ENCODE results near the gene NUP210.

Gene NUP210

DNA sequence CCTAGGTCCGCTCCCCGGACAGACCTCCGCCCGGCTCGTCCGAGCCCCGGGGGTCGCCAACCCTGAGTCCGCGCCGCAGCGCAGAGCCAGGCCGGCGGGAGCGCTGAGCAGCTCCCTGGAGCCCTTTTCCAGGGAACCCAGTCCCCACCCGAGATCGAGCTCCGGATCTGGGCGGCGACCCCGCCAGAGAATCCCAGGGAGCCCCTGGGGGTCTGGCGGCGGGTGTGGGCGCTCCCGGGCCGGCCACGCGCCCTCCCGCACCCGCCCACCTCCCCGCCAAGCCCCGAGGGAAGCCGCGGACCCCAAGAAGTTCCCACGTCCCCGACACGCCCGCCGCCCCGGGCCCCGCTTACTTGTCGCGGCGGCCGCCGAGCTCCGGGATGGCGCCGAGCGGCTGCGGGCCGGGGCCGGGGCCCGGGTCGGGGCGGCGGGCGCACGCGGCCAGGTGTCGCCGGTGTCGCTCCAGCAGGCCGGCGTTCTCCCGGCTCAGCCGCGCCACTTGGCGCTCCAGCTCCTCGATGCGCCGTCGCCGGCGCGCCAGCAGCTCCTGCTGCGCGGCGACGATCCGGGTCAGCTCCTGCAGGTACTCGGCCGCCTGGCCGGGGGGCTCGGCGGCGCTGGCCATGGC is 137.7 kb downstream of the NUP210 start:
- in situ Hi-C loops (cut with MboI; ENCODE audit: low pct_unique_long_range_greater_than_20kb, low sequenced_read_pairs) = no loop called here
- DNase-seq = no peak

DNA sequence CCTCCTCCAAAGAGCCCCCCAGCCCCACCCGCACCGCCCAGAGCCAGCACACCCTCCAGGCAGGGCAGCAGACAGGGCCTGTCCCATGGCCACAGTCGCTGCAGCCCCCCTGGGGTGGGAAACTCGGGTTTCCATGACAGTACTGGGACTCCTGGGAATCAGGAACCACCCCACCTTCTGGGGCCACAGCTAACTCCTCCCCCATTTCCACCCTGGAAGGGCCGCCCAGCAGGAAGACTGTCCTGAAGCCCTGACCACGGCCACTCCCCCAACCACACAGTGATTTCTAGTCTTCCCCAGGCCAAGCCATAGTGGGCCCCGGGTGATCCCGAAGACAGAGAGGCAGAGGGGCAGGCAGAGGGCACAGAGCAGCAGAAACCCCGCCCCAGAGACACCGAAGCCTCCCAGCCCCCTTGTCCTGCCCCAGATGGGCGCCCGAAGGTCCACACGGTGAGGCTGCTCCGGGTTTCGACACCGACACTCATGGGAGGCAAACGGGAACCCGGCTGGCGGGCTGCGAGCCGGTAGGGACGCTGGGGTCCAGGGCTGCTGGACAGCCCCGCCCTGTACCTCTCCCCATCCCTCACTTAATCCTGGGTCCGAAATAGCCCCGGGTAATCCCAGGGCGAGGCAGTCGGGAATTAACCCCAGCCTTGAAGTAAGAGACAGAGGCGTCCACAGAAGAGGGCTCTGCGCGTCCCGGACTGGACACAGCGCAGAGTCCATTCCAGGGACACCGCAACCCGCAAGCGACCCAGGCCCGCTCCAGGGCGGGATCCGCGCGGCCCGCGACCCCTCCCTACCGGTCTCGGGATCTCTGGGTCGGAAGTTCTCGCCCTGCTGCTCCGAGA is 138.4 kb downstream of the NUP210 start:
- in situ Hi-C loops (cut with MboI; ENCODE audit: low pct_unique_long_range_greater_than_20kb, low sequenced_read_pairs) = no loop called here
- DNase-seq = peak; percentile 48

DNA sequence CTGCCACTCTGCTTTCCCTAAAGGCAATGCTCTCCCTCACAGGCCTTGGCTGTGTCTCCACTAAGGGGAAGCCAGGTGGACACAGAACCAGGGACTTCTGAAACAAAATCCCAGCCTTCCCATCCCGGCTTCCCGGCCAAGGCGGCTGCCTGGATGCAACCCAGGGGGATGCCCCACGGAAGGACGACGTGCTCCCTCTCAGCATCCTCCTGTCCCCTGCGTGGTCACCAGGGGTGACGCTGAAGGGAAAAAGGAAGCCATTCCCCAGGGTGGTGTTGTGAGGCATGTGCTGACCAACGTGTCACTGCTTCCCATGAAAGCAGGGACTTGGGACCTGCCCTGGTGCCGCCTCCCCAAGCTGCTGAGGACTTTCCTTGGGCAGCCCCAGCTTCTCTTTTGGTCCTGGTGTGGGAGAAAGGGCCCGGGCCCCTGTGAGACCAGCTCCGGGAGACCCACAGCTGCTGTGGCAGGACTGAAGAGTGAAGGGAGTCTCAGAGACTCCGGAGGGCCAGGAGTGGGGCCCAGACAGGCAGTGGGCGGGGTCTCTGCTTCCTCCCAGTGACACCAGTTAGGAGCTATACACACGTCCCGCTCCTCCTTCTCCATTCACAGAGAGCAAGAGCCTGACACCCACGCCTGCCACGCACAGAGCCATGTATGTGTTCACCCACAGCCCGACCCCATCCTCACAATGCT is 139.2 kb downstream of the NUP210 start:
- in situ Hi-C loops (cut with MboI; ENCODE audit: low pct_unique_long_range_greater_than_20kb, low sequenced_read_pairs) = no loop called here
- peak; percentile 63 for DNase-seq

DNA sequence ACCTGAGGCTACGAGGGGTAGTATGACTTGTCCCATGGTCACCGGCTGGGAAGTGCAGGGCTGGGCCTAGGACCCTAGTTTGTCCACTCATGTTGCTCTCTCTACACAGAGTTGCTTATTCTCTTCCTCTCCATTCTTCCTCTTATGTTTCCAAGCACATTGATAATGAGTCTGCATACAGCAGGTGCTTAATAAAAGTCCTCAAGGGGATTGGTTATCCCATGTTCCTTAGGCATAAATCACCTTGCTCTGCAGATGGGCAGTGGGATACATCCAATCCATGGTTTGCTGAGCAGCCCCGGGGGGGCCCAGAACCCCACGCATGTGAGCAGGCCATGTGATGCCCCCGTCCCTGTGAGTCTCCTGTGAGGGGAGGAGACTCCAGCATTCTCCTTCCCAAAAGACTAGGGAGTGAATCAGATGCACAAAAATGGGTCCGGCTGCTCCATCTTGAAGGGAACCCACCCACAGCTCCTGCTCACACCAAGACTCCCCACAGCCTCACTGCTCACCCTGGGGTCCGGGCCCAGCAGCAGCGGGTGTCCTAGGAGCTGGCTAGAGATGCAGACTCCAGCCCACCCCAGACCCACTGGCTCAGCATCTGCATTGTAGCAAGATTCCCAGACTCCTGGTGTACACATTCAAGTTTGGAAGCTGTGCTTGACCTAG is 139.9 kb downstream of the NUP210 start:
- no peak for DNase-seq
- in situ Hi-C loops (cut with MboI; ENCODE audit: low pct_unique_long_range_greater_than_20kb, low sequenced_read_pairs) = no loop called here

DNA sequence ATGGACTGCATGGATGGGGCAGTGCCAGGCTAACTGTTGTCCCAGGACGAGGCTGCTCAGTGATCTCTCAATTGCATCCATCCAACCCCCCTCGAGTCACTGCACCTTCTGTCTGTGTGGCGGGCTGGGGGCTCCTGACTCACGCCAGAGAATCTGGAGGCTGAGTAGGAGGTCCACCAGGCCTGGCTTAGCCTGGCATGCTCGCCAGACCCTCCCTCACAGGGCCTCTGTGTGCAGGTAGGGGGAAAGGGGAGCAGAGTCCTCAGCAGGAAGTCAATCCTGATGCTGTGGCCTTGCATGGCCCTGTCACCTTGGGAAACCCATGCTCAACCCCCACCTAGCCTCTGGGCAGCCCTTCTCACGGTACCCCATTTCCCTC is 140.6 kb downstream of the NUP210 start:
- in situ Hi-C loops (cut with MboI; ENCODE audit: low pct_unique_long_range_greater_than_20kb, low sequenced_read_pairs) = no loop called here
- no peak for DNase-seq

DNA sequence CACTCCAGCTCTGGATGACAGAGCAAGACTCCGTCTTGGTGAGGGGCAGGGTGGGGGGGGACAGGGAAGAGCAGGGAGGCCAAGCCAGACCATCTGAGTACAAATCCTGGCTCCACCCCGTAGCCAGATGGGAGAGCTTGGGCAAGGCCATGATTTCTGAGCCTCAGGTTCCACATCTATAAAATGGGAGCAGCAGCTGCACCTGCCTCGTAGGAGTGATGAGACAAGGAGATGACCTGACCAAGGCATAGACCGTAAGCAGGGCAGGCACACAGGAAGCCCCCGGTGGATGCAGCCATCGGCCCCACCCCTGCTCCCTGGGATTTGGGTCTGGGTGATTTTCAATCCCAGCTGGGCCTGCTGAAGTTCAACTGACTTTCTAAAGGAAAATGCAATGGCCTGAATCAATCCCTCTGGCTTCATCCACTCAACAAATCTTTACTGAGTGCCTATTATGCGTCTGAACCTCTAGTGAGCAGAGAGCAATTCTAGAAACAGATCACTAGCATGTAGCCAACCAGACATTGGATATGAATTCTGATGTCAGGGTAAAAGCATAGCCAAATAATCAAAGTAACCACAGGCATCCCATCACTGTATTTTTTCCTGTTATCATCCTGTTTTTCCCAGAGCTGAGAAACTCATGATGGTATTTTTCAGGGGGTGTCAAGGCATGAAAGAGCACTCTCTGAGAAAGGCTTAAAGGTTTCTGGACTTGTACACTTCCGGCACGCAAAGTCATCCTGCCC is 141.2 kb downstream of the NUP210 start:
- DNase-seq = no peak
- in situ Hi-C loops (cut with MboI; ENCODE audit: low pct_unique_long_range_greater_than_20kb, low sequenced_read_pairs) = no loop called here

DNA sequence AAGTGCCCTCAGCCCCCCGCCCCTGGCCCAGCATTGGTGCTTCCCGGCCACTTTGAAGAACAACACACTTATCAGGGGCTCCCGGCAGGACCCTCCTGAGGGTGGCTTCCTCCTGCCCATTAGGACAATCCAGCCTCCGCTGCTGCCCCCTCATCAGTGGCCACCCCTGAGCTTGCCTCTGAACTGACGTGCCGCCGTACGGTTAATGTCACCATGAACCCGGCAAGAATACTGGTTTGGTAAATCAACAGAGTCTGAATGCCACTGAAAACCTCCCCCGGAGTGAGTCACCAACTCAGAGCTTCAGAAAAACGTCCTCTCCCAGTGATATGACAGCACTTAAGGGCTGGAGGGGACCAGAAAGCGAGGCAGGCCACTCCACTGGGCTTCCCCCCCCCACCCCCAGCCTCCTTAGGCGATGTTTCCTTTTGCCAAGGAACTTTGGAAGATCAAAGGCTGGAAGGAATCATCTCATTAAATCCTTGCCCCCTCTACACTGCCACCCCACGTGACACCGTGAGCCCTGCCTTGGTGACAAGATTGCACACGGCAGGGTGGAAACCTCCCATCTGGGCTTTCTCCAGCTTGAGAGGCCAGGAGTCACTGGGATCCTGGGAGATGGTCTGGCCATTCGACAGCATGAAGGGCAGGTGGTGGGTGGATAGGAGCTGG is 142.1 kb downstream of the NUP210 start:
- in situ Hi-C loops (cut with MboI; ENCODE audit: low pct_unique_long_range_greater_than_20kb, low sequenced_read_pairs) = no loop called here
- no peak for DNase-seq

DNA sequence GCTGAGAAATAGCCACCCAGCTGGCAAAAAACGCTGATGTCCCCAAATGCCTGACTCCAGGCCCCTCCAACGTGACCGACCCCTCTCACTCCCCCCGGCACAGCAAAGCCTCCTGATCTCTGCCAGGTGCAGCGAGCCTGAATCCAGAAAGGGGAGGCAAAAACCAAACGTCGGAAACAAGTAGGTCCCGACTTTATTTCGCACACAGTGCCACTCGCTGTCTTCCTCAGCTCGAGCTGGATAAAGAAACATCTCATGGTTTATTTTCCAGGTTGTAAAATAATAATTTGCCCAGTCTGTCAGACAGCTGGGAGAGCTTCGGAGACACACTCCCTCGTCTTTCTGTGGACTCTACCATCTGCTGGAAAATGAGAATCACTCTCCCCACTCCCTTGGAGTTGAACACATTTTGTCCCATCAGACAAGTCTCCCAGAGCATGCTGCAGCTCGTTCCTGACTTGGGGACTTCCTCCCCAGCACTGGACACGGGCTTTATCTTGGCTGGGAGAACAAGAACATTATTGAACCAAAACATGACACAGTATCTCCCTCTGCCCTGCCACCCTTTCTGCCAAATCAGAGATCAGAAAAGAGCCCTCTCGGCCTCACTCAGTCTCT is 142.8 kb downstream of the NUP210 start:
- in situ Hi-C loops (cut with MboI; ENCODE audit: low pct_unique_long_range_greater_than_20kb, low sequenced_read_pairs) = no loop called here

DNA sequence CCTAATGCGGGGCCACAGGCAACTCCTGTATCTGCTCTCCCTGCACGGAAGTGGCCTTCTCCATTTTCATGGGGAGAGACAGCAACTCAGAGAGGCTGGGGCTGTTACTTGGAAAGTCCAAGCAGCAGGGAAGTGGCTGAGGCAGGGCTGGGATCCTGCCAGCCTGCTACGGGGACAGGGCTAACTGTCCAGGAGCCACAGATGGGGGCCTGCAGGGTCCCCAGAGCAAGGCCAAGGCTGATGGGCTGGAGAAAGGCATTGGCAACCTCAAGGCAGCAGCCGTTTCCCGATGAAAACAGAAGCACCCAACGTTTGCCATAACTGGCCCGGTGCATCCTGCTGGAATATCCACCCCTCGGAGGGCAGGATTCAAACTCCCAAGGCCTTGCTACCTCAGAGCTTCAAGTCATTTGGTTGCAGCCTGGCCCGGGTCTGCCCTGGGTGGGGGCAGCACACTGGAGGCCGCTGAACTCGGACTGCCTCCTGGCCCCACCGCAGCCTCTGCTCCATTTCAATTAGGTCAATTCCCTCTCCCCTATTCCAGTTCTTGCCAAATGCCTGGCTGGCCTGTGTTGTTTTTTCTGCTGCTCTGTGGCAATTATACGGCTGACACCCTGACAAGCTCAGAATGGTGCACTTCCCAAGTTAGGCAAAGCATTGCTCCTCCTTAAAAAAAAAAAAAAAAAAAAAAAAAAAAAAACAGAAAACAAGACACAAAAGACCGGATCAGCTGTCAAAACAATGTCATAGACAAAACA is 143.5 kb downstream of the NUP210 start:
- in situ Hi-C loops (cut with MboI; ENCODE audit: low pct_unique_long_range_greater_than_20kb, low sequenced_read_pairs) = no loop called here
- no peak for DNase-seq

More for the DNA sequence above, 142.8 kb downstream of the NUP210 start:
- no peak for DNase-seq

DNA sequence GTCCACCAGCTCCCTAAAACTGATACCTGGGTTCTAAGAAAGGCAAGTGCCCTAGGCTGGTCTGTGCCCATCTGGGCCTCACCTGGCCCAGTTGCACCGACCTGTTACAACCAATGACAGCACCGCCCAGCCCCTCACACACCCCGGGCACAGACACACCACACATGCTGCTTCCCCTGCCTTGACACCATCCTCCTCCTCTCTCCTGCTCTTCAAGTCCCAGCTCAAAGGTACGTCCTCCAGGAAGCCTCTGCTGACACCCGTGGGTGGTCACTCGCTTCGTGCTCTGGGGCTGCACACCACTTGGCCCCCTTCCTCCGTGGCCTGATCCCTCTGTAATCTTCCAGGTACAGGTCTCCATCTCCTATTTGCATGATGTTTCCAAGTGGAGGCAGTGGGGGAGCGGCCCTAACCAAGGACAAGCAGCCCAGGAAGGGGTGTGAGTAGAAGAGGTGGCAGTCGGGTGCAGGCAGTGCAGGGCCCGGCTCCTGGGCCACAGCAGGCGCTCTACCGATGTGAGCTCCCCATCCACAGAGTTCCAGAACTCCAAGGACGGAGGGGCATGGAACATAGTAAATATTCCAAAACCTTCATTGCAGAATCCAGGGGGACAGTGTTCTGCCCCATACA is 144.6 kb downstream of the NUP210 start:
- DNase-seq = no peak
- in situ Hi-C loops (cut with MboI; ENCODE audit: low pct_unique_long_range_greater_than_20kb, low sequenced_read_pairs) = no loop called here

DNA sequence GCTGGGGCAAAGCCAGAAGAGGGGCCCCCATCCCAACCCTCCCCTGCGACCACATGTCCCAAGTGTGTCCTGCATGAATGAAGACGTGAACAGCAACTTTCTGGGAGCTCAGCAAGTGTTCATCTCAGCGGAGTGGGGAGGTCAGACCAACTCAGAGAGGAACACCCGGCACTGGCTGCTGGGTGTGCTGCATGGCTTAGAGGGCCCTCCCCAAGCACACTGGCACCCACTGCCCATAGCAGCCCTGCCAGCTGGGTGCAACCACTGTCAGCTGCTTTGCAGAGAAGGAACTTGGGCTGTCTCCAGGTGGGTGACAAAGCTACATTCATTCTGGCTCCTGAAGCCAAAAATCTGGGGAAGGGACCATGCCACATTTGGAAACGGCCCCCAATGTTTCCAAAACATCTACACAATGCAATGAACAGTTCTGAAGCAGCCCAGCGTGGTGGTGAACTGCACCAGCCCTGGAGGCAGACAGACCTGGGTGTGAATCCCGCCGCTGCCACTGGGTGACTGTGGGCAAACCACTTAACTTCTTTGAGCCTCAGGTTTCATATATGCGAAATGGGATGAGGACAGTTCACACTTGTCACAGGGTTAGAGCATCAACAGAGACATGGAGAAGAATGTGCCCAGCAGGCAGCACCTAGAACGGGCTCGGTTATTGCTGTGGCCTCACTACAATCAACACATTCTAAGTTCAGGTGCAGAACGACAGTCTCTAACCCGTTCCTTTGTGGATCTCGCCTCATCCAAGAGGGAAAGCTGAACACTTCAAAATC is 145.4 kb downstream of the NUP210 start:
- in situ Hi-C loops (cut with MboI; ENCODE audit: low pct_unique_long_range_greater_than_20kb, low sequenced_read_pairs) = no loop called here
- no peak for DNase-seq

DNA sequence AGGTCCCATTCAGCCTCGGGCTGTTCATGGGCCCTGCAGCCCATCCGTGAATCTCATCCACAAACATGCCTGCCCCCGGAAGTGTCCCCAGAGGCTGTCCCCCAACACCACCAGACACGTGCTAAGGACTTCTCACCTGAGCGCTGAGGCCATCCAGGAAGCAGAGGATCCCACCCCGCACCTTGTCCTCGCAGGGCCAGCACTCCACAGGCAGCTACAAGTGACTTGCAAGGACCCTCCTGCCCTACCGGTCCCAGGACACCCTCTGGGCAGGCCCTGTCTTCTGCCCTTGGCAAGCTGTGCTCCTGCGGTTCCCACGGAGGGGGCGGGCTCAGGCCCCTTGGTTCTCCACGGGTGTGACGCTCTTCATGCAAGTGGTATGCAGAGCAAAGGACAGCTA is 146.0 kb downstream of the NUP210 start:
- DNase-seq = no peak
- in situ Hi-C loops (cut with MboI; ENCODE audit: low pct_unique_long_range_greater_than_20kb, low sequenced_read_pairs) = no loop called here

DNA sequence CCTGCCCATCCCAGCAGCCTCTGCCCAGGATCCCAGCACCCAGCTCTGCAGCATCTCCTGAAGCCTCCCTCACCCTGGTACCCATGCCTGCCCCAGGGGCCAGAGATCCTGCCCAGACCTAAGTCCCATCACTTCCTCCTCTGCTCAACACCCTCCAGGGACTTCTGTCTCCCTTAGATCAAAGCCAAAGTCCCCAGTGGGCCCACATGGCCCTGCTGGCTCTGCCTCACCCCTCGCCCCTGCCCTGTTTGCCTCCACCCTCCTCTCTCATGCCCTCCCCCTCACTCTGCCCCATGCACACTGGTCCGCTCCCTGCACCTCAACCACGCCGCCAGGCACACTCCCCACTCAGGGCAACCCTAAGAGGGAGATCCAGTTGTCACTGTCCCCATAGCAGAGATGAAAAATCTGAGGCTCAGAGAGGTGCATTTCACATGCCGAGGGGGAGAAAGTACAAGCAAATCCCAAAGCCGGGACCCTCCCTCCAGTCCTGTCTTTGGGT is 146.5 kb downstream of the NUP210 start:
- in situ Hi-C loops (cut with MboI; ENCODE audit: low pct_unique_long_range_greater_than_20kb, low sequenced_read_pairs) = no loop called here

DNA sequence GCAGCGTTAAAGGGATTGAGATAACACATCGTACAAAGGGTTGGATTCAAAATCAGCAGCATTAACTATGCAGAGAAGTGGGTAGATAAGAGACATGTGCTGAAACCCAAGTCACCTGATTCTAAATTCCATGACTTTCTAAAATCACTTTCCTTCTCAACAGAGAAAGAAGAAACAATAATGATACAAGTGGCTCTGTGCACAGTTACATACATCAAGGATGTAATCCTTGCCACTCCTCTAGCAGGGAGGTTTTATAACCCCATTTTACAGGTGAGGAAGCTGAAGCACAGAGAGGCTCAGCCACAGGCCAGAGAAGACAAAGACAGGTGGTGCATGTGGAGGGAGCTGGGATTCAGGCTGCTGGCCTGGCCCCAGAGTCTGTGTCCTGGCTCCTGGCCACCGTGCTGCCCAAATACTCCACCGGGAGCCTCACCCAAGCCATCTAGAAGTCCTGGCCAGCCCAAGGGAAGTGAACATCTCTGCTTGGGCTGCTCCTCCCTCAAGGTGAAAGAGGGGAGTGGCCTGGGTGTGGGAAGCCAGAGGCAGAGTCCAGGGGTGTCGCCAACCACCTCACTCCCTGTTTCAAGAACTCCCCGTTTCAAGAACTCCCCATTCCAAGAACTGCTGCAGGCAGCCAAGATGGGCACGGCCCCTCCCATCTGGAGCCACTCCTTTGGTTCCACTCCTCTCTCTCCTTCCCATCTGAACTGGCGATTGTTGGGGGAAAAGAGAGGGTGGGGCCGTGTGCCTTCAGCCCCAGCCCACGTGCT is 147.1 kb downstream of the NUP210 start:
- in situ Hi-C loops (cut with MboI; ENCODE audit: low pct_unique_long_range_greater_than_20kb, low sequenced_read_pairs) = no loop called here
- DNase-seq = no peak

More for the DNA sequence above, 146.5 kb downstream of the NUP210 start:
- no peak for DNase-seq

DNA sequence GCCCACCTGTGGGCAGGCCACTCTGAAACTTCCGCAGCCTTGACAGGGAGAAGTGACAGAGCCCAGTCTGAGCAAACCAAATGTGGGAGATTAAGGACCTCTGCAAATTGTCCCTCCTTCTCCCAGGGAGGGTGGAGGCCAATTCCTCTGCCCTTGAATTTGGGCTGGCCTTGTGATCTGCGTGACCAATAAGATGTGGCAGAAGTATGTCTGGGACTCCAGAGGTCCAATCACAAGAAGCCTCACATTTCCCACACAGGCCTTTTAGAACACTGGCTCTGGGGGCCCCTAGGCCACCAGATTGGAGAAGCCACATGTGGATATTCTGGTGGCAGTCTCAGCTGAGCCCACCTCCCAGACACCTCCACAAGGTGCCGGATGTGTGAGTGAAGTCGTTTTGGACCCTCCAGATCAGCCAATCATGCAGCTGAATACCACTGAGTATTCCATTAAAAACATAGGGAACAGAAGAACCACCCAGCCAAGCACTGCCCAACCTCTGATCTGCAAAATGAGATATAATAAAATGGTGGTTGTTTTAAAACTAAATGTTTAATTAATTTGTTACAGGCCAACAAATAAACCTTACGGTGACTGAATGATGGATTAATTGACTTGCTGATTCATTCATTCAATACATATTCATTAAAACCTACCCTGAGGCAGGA is 150.3 kb downstream of the NUP210 start:
- DNase-seq = no peak
- in situ Hi-C loops (cut with MboI; ENCODE audit: low pct_unique_long_range_greater_than_20kb, low sequenced_read_pairs) = no loop called here

All from KBM-7 (cell line).